DMS153 (cell line): Measurements from ENCODE around the gene RTN3.
"Not testable (repeated sequence)": the region's sequence is repeated elsewhere in the genome, so short reads cannot be mapped to it uniquely, and the experiment has no call there.

Source experiments
- DNase-seq: peaks from one replicate; lab custom pipeline; 2025; lab: John Stamatoyannopoulos, UW

The RTN3 gene

GRCh38 chr11:63768237-63769041 is 87.1 kb downstream of the RTN3 start, which contains the start of gene ZFTA:
Gene ZFTA (minus strand): TSS chr11:63768775. CDS start chr11:63768622, 153 bp downstream.
- no peak for DNase-seq

- no peak for DNase-seq
Observed at GRCh38 chr11:63769042-63769713, 87.9 kb downstream of the RTN3 start.

GRCh38 chr11:63769714-63770455 is 88.6 kb downstream of the RTN3 start:
- DNase-seq: no peak

- DNase-seq: no peak
Observed at GRCh38 chr11:63770763-63771162, 89.5 kb downstream of the RTN3 start.

- not testable (repeated sequence) for DNase-seq
Observed at GRCh38 chr11:63771741-63772318, 90.5 kb downstream of the RTN3 start.

GRCh38 chr11:63775191-63775590 is 93.9 kb downstream of the RTN3 start:
- DNase-seq: no peak

- no peak for DNase-seq
Observed at GRCh38 chr11:63779039-63779438, 97.7 kb downstream of the RTN3 start.

GRCh38 chr11:63782749-63783148 is 101.4 kb downstream of the RTN3 start:
- no peak for DNase-seq

- no peak for DNase-seq
Observed at GRCh38 chr11:63783925-63784592, 102.8 kb downstream of the RTN3 start.

- no peak for DNase-seq
Observed at GRCh38 chr11:63785823-63786222, 104.5 kb downstream of the RTN3 start.

GRCh38 chr11:63791495-63792167 is 110.3 kb downstream of the RTN3 start:
- DNase-seq: no peak

GRCh38 chr11:63793161-63793560 is 111.9 kb downstream of the RTN3 start:
- DNase-seq: no peak

GRCh38 chr11:63795066-63795465 is 113.8 kb downstream of the RTN3 start:
- no peak for DNase-seq

GRCh38 chr11:63800921-63801320 is 119.6 kb downstream of the RTN3 start:
- no peak for DNase-seq

GRCh38 chr11:63802637-63803414 is 121.5 kb downstream of the RTN3 start:
- DNase-seq: no peak

- no peak for DNase-seq
Observed at GRCh38 chr11:63804259-63804658, 123.0 kb downstream of the RTN3 start.

GRCh38 chr11:63805844-63806415 is 124.6 kb downstream of the RTN3 start:
- no peak for DNase-seq
